SIG-M5 (cell line): ENCODE data around the gene PCP4L1.
A peak's percentile ranks its signal among the peaks of the same experiment; 100 is the strongest.

ENCODE experiments used
- DNase-seq: peaks from one replicate; lab custom pipeline; 2025; lab: John Stamatoyannopoulos, UW

The PCP4L1 gene

DNA sequence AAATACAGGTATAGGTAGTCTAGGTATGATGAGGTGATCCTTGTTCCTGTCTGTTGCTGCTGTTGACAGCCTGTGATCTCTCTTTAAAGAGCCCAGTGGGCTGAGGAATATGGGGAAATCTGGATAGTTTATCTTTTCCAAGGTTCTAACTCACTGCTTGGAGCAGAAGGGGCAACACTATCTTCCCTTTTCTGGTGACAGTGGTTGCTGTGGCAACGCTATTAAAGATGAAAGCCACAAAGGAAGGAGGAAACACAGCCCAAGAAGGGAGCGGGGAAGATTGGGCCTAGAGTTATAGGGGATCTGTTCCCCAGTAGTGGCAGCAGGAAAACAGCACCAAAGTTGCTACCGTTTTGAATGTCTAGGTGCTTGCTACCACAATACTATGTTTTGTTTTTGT, 8.8 kb downstream of the PCP4L1 start:
- peak; percentile 51 for DNase-seq

GRCh38 chr1:161273402-161273801, 14.9 kb downstream of the PCP4L1 start:
- DNase-seq, result no peak

- DNase-seq, result no peak
Observed at GRCh38 chr1:161274874-161275273, 16.3 kb downstream of the PCP4L1 start.

DNA sequence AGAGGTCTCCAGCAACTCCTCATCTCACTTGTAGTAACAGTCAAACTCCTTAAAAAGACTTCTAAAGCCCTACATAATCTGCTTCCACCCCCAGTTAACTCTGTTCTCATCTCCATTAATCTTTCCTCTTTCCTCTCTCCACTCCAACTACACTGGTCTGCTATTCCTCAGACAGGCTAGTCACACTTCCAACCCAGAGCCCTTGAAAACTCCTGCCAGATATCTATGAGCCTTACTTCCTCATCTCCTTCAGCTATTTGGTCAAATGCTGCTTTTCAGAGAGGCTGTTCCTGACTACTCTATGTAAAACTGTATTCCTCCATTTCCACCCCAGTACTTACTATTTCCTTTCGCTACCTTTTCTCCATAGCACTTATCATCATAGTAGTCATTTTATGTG, 24.4 kb downstream of the PCP4L1 start:
- DNase-seq, result no peak

DNA sequence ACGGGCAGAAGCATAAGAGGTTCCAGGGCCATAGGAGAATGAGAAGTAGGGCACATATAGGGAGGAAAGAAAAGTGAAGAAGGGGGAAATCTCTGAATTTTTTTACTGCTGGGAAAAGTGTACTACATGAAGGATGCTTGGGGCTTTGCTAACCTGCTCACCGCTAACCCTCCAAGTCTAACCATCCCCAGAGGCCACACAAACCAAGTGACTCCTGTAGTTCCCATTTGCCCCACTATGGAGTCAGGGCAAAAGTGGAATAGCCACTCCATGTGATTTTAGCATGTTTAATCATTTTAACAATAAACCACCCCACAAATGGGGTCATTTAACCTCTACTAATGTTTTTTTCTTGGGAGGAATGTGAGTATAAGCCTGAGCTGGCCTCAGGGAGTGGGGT, 26.6 kb downstream of the PCP4L1 start:
- no peak for DNase-seq

DNA sequence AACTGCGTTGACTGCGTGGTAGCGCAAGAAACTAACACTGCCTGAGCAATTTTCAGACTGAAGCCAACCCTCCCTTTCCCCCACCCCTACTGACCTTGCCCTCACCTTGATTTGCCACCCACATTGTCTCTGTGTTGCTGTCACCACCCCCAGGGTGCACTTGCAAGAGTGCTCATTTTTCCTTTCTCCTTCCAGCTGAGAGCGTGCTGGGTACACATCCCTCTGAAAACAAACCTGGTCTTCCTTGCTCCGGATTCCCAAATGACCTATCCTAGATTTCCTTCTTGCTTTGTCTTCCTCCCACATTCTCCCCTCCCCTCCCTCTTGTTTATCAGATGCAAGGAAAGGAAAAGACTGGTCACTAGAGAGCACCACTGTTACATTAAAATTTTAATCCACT, 27.0 kb downstream of the PCP4L1 start:
- no peak for DNase-seq

DNA sequence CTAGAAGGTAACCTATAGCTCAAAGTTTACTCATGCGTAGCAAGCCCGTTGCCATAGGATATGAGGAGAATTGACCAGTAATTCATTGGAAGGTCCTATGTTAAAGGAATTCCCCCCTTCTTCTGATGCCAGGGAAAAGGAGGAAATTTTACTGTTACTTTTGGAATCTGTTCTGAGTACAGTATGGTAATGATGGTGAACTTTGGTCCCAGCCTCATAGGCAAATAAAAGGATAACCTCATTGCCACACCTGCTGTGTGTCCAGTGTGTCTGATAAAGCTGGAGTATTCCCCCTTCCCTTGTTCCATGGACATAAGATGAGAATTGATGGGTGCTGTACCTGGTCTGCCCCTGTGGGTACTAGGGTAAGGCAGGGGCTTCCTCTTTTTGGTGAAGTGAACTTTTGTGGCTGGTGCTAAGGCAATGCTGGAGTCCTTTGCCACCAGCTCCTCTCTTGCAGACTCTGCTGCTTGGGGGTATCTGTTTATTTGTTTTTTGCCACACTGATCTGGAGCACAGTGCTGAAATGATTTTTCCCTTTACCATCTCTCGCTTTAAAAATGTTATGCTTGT, 29.0 kb downstream of the PCP4L1 start:
- no peak for DNase-seq

DNA sequence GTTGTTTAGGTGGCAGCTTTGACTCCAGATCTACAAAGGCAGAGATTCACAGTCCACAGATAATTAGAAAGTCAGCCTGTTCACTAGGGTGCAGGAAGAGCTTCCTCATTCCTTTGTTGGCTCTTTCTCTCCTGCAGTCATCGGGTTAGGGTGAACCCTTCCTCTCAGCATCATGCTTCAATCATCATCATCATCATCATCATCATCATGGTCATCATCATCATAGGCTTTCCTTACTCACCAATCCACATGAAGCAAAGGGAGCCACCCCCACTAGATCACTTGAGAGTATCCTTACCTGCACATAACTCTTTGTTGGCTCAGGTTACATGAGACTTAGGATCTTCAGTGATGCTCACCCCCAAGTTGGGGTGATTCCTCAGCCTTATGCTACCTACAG, 32.2 kb downstream of the PCP4L1 start:
- DNase-seq, result no peak

DNA sequence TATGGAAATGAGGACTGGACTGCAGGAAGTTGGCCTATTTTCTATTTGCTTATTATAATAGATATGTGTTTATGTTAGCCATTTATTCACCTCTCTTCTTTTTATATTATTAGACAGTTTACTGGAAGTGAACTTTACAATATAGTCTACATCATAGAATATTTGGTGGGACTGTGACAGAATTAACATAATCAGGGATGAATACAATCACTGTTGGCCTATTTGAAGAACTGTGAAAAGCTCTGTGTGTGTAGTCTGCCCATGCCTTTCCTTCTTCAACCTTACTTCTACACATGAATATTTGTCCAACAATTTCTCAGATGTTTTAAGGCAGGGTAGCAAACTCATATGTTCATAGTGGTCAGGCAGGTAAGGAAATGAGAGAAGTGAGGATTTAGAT, 38.9 kb downstream of the PCP4L1 start:
- no peak for DNase-seq

- DNase-seq, result no peak
Observed at GRCh38 chr1:161298116-161298515, 39.6 kb downstream of the PCP4L1 start.

- DNase-seq, result no peak
Observed at GRCh38 chr1:161299347-161299746, 40.8 kb downstream of the PCP4L1 start.

DNA sequence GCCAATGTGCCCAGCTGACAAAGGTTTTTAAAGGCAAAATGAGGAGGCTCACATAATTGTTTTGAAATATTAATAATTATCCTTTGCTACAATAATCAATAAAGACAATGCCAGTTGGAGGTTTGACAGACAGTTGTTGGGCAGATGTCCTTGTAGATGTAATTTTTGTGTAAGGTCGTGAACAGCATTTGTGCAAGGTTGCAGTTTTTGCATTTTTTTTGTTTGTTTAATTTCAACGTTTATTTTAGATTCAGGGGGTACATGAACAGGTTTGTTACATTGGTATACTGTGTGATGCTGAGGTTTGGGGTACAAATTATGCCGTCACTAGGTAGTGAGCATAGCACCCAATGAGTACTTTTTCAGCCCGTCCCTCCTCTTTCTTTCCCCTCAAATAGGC, 41.9 kb downstream of the PCP4L1 start:
- DNase-seq, result no peak

GRCh38 chr1:161304927-161305866, 46.7 kb downstream of the PCP4L1 start:
- DNase-seq, result no peak

DNA sequence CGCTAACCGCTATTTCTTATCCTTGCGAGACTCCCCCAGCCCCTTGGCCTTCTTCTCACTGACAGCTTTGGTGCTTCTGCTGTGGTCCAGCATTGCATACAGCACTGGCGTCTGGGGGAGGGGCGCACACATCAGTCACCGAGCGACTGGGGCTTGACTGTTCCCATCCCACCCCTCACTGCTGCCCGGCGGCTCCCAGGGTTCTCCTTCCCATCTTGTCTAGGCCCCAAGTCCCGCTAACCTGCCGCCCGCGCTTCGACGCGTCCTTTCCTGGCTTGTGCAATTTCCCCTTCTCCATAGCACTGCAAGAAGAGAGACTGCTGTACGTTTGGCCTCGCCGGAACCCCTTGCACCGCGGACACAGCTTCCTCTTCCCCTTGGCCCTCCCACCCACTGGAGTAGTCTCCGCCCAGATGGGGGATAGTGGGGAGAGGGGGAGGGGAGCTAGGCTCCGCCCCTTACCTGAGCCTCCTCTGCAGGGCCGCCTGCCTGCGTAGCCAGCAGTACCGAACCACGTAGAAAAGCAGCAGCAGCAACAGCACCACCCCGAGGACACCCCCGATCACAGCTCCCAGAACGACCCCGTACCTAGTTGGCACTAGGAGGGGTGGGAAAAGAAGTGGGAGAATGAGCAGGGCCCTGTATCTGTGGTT, 47.4 kb downstream of the PCP4L1 start:
- DNase-seq, result peak; percentile 61

GRCh38 chr1:161307230-161307768, 48.8 kb downstream of the PCP4L1 start:
- no peak for DNase-seq

DNA sequence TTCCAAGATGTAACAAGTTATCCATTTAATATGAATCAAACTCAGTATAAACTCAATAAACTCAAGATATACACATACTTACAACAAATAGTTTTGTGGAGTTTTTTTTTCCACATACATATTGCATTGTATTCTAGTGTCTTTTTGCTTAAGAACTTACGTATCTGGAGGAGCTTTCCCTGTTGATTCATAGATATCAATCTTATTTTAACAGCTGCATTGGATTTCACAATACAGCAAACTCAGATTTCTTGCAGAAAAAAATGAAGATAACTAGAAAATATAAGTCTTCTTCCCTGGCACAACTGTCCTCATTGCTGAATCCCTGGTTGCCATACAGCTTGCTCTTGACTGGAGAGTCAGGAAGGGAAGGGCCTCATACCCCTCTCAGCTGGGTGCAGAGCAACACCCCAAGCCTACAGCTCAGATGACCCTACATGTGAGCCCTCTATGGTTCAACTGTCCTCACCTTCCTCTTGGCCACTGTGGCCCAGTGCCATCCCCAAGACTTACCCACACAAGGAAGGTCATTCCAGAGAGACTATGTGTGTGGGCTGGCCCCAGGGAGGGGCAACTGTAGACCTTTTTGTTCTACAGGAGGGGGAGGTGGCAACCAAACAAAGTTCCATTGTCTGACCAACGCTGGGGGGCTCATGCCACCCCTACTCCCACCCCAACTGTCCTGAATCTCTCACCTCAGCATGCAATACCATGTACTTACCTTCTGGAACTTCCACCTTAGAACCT, 49.5 kb downstream of the PCP4L1 start:
- DNase-seq, result no peak

DNA sequence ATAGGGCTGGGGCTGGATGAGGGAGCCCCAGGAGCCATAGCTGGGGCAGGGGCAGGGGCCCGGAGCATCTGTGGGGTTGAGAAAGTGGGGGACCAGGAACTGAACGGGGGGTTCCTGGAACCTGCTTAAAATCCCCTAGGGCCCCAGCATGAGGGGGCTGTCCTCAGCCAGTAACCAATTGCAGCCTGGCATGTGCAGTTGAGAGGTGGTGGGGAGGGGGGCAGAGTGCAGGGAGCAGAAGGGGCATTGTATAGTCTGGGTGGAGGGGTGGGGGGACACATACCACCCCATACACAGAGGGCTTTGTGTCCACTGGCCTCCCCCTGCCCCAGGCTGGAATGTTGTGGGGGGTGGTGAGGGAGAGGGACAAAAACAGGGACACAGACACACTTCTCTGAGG, 51.3 kb downstream of the PCP4L1 start, which contains the start of gene MPZ:
Gene MPZ, minus strand, starts transcription at position 101 of the 400 bp plus-strand sequence. Its CDS starts 63 bp downstream, at position 38.
- DNase-seq, result no peak

DNA sequence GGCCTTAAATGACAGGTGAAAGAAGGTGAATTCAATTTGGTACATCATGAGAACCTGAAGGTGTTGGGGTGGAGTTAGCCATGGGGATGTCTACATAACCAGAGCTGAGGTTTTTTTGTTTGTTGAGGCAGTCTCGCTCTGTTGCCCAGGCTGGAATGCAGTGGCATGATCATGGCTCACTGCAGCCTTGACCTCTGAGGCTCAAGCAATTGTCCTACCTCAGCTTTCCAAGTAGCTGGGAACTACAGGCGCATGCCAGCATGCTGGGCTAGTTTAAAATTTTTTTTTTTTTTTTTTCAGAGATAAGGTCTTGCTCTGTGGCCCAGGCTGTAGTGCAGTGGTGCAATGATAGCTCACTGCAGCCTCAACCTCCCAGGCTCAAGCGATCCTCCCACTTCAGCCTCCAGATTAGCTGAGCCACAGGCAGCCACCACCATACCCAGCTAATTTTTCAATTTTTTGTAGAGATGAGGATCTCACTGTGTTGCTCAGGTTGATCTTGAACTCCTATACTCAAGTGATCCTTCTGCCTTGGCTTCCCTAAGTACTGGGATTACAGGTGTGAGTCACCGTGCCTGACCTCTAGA, 53.1 kb downstream of the PCP4L1 start:
- no peak for DNase-seq

- DNase-seq, result no peak
Observed at GRCh38 chr1:161313554-161314200, 55.1 kb downstream of the PCP4L1 start.

- DNase-seq, result no peak
Observed at GRCh38 chr1:161314201-161314981, 55.8 kb downstream of the PCP4L1 start, which contains the start of gene SDHC. SDHC (plus strand) TSS chr1:161314381; CDS start chr1:161314406, 25 bp downstream.
